Activated gamma-delta T cell (primary cell): ENCODE data around the gene LILRA5.
"Not testable (repeated sequence)": the region's sequence is repeated elsewhere in the genome, so short reads cannot be mapped to it uniquely, and the experiment has no call there.

ENCODE experiments used
- DNase-seq: peaks from one replicate; lab custom pipeline; 2025; lab: John Stamatoyannopoulos, UW
- total RNA-seq, 2 donors: gene quantifications; one replicate each; lab custom pipeline; 2026; lab: John Stamatoyannopoulos, UW

Gene LILRA5
- total RNA-seq, result 0 to 0.04 reads per million in 2 donors

DNA sequence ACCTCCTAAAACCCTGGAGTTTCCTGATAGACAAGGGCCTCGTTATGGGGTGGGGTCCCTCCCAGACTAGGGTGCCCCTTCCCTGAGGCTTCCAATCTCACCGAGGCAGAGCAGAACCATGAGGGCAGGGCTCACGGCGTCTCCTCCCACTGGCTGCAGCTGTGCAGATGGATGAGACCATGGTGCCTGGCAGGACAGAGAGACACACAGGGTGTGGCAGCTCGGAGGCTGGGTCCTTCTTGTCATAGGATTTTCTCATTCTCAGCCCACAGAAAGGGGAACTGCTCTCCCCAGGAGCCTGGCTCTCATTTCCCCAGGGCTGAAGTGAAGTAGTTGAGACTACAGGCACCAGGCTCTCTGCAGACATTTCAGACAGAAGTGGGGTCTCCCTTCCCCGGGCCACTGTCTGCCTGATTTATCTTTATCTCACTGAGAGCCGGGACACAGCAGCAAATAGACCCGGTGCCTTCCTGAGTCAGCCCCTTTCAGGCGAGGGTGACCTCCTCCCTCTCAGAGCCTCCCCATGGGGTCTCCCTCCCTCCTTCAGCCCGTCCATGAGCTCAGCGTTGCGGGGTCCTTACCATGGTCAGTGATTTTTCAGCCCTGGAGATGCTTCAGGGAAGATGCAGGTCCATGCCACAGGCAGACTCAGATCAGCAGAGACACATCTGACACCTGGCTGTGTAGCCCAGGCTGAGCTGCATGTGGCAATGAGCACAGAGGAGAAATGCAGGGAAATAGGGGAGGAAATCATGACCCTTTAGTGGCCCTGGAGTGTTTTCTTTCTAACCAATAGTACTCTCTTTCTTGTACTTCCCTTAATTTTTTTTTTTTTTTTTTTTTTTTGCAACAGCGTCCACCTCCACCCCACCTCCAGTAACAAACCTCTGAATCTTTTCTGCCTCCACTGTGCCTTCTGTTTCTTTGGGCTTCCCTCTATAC, at the start of gene LILRA5:
Gene LILRA5, minus strand, starts transcription at position 731 of the 942 bp plus-strand sequence. Its CDS starts 147 bp downstream, at position 584.
- no peak for DNase-seq

DNA sequence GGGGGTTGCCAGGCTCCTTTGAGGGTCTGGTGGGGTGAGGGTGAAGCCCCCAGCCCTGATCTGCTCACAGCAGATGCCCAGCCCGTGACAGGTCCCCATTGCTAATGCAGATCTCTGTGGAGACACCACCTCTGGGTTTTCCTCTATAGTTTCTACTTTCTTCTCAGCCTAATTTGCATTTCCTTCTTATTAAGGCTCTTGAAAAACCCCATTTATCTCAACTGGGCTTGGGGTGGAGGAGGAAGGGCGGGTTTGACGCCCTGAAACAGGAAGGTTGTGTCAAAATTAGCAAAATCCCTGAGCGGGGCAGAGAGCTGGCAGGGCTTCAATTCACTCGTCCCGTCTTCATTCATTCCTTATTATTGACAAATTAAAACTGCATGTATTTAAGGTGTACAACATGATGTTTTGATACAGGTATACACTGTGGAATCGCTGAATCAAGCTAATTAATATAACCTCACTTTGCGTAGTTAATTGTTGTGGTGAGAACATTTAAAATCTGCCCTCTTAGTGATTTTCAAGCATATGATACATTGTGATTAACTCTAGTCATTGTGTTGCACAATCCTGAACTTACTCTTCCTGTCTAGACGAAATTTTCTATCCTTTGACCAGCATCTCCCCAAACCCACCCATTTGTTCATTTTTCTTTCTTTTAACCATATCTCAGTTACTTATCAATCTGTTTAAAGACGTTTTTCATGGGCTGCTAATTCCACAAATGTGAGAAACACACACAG, 48.9 kb upstream of the LILRA5 start:
- not testable (repeated sequence) for DNase-seq

DNA sequence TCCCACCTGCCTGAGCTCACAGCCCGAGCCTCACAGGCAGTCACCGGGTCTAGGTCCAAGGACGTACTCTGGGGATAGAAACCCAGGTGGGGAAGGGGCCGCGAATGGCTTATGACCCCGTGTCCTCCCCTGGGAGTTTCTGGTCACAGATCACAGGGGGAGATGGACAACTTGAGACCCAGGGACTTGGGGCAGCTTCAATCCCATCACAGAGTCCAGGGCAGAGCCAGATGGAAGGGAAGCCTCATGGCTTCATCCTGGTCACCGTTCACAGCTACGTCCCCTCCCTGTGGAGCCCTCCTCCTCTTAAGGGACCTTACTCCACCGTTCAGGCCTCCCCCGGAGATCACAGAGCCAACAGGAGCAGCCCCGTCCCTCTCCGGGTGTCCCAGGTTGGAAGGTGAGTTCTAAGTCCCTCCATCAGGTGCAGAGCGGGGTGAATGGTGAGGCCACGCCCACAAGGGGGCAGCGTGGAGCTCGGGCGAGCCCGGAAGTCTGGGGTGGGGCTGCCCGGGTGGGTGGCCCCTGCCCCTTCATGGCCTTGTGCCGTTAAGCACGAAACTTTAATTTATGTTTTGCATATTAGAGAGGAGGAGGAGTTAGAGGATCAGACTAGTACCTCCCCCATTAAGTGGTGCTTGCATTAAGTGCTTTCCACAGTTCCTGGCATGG, 46.3 kb upstream of the LILRA5 start:
- not testable (repeated sequence) for DNase-seq

DNA sequence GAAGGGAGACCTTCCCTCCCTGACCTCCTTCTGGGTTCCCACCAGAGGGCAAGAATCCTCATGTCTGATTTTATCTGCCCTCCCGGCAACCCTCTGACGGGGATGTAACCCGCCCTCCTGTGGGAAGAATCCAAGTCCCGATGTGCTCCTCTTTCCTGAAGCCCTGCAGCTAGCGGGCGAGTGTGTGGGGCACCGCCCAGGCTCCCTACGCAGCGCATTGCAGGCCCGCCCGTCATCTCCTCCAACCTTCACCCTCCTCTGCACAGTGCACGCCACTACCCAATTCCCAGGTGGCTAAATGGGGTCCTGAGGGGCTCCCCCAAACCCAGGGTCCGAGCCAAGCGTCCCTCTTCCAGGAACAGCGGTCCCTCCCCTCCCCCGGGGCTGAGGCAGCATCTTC, 44.4 kb upstream of the LILRA5 start:
- DNase-seq, result no peak

DNA sequence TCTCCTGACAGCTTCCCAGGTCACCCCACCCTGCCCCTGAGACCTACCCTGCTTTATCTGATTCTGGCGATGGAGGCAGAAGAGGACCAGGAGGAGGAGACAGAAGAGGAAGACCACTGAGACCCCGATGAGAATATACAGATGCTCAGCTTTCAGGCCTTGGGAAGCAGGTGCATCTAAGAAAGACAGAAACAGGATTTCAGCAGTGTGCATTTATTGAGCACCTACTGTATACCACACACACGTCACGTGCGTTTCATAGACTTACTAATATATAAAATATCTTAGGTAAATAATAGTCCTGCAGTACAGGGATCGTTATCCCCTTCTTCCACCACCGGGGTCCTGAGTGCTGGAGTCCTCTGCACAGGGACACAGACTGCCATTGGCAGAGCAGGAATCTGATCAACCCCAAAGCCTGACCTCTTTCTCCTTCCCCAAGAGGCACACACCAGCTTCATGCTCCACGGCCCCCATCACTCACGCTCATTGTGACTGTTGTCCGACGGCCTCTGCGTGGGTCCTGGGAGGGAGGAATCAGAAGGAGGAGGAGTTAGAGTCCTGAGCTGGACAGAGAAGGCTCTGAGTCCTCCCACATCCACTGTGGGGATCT, 43.6 kb upstream of the LILRA5 start:
- DNase-seq, result no peak

DNA sequence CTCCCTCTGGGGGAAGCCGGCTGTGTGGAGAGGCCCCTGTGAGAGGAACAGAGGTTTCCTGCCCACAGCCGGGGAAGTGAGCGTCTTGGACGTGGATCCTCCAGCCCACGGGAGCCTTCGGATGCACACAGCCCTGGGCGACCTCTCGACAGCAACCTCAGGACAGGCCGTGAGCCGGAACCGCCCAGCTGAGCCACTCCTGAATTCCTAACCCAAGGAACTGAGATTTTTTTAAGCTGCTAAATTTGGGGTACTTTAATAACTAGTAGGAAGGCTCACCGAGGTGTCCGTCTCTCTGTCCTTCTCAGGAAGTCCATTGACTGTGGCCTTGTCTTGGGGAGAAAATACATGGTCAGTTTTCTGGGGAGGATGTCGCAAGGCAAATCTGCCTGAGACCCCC, 42.7 kb upstream of the LILRA5 start:
- no peak for DNase-seq

DNA sequence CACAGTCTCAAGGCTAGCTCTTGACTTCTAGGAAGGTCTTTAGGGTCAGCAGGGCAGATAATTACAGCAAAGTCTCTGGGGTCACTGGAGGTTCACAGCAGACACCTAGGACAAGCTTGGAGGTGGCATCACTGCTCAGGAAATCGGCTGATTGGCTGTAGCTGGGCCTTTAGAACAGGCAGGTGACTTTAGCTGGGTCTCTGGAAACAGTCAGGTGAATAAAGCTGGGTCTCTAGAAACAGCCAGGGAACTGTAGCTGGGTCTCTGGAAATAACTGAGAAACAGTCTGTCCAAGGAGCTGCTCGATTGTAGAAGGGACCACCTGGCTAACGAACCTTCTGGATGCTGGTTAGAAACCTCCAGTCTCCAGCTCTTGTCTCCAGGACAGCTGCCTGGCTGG, 41.8 kb upstream of the LILRA5 start:
- DNase-seq, result no peak

DNA sequence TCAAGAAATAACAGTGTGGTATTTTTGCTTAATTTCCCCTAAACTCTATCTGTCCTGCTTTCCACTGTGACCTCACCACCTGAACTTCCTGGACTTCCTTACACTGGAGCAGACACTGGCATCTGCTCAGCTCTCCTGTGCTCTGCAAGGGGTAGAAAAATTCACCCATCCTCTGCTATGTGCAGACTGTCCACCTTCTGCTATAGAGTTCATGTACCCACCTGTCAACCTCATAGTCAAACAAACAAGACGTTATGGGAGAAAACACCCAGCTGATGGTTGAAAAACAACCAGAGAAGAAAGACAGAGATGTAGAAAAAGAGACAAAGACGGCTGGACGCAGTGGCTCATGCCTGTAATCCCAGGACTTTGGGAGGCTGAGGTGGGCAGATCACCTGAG, 39.6 kb upstream of the LILRA5 start:
- DNase-seq, result no peak

DNA sequence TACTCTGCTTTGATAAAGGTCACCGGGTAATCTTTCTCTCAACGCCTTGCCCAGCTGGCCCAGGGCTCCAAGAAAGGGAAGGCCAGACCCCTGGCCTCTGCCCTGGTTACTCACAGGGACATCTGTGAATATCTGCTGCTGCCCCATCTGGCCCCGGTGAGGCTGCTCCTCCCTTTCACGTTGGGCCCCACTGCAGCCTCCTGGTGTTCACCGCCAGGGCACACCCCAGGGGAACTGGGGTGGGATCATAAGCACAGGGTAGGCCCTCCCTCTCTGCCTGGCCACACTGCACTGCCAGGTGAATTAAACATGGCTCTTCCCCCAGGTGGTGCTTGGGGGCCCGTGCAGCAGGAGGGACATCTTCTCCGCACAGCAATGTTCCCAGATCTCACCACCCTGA, 39.1 kb upstream of the LILRA5 start:
- DNase-seq, result no peak

DNA sequence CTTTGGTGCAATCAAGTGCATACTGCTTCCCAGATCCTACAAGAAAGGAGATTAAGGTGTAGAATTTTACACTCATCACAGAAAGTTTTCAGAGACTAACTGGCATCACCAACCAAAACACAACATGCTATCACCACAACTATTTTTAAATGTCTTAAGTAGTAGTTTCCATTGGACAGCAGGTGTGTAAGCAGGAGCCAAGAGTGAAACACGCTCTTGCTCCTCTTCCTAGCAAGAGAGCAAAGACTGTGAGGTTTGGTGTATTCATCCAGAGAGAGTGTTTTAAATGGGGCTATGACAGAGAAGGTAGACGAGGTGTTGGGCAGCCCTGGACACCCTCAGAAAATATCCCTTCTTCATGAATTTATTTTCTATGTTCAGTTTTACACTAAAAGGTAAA, 38.5 kb upstream of the LILRA5 start:
- DNase-seq, result no peak

DNA sequence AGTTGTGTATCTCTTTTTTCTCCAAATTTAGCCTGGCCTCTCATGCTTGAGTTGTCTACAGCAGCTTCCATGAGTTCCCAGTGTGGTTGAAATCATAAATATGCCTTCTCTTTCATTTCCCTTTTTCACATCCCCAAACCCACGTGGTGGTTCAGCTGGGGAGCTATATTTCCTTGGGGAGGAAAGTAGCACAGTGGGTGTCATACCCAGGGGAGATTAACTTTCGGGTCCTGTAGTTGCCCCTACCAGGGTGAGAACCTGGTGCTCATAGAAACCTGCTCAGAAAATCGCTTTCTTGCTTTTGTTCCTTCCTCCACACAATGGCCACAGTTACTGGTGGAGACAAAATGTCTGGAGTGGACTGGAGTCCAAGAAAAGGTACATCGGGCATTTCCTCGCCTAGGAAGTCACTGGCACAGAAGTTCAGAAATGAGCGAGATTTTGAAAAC, 33.0 kb upstream of the LILRA5 start:
- DNase-seq, result no peak

DNA sequence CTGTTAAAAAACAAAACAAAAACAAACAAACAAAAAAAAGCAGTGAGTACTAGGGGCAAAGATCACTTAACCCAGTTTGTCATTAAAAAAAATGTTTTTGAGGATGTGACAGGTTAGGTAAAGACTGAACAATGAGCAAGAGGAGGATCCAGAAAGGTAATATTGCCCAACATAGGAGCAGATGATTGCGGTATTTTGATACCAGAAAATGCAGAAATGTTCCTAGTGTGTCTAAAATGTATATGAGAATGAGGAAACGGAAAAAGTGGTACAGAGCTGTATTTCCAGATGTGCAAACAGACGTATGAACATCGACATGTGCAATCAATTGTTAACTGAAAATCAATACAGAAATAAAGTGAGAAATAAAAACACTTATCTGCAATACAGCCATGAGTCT, 30.9 kb upstream of the LILRA5 start:
- no peak for DNase-seq

DNA sequence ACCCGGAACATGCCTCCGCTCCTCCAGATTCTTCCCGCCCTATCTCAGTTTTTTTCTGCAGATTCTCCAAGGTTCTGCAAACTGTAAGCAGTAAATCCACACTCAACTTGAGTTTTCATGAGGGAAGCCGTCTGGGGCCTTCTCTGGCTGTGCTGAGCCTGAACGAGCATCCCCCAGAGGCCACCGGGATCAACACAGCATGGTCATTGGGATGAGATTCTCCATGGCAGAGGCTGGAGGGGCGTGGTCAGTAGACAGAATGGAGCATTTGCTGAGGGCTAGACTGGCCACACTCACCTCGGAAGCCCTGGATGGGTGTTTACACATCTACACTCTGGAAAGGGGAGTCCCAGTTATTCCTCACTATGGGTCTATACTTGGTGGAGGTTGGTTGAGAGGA, 28.3 kb upstream of the LILRA5 start:
- DNase-seq, result no peak

DNA sequence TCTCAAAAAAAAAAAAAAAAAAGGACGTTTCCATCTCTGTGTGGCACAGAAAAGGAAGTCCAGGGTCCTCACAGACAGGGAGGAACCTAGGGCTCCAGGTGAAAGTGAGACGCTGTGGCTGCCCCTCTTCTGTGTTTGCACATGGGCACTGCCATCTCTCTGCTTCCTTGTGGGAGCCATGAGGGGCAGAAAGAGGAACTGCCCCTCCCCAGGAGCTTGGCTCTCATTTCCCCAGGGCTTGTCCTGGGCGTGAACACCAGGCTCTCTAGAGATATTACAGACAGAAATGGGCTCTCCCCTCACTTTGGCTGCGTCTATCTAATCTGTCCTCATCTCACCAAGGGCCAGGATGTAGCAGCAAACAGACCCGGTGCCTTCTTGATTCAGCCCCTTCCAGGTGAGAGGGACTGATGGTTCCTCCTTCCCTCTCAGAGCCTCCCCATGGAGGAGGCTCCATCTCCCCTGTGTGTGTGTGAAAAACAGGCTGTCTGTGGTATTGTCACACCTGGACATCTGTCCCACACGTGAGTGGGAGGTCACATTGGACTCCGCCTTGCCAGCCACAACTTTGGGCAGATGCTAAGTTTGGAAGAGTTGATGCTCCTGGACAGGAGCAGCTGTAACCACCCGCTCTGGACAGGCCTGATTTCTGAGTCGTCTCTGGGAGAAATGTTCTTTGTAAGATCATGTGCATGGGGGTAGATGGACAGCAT, 26.8 kb upstream of the LILRA5 start:
- DNase-seq, result no peak

DNA sequence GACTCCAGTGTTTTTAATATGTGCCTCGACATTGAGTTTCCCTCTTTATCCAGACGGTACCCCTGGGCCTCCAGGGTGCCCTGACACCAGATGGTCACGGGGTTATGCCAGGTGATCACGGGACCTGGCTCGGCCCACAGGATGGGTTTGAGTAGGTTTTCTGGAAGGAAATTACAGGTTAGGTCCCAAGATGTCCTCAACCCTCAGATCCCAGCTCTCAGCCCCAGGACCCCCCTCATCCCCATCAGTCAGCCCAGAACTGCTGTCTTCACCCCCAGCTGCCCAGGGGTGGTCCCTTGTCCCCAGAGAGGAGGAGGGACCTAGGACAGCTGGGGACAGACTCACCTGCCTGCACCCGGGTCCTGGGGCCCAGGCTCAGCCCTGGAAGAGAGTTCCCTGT, 25.6 kb upstream of the LILRA5 start:
- DNase-seq, result no peak

DNA sequence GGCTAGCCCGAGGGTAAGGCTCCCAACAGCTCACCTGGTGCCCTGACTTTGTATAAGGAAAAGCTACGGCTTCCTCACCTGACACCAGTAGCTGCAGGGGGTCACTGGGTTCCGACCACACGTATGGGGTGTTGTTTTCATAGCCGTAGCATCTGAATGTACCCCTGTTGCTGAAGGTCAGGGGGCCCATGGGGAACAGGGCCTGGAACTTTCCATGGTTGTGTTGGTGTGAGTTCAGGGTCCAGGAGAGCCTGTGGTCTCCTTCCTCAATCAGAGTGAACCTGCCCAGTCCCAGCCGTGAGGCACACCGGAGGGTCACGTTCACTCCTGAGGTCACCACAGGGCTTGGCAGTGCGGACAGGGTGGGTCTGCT, 24.9 kb upstream of the LILRA5 start:
- DNase-seq, result no peak

DNA sequence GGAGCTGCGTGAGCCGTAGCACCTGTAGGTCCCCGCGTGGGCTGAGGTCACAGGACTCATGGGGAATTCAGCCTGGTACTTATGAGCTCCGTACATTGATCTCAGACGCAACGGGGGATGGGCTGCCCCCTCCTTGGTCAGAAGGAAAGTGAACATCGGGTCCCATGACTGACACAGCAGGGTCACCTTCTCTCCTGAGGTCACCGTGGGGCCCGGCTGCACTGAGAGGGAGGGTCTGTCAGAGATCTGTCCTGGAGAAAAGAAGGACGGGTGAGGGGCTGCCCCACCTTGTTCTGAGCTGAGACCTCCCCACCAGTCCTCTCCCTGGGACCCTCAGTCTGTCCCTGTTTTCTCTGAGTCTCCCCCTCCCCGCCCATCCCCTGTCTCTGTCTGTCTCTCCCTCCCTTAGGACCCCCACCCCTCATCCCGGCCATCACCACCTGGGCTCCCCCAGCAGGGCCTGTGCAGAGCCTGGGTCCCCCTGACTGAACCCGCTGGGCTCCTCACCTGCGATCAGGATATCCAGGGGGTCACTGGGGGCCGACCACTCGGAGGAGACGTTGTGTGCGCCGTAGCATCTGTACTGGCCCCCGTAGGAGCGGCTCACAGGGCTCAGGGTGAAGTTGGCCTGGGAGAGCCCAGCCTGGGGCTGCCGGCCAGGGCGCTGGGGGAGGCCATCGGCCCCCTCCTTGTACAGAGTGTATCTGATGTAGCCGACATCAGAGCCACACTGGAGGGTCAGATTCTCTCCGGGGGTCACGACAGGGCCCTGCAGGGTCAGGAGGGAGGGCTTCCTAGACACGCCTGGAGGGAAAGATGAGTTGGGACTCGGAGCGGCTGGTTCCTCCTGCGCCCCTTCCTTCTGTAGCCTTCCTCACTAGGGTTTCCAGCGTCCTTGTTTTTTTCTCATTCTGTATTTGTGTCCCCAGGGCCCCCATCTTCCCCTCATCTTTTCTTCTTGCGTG, 24.2 kb upstream of the LILRA5 start:
- no peak for DNase-seq

DNA sequence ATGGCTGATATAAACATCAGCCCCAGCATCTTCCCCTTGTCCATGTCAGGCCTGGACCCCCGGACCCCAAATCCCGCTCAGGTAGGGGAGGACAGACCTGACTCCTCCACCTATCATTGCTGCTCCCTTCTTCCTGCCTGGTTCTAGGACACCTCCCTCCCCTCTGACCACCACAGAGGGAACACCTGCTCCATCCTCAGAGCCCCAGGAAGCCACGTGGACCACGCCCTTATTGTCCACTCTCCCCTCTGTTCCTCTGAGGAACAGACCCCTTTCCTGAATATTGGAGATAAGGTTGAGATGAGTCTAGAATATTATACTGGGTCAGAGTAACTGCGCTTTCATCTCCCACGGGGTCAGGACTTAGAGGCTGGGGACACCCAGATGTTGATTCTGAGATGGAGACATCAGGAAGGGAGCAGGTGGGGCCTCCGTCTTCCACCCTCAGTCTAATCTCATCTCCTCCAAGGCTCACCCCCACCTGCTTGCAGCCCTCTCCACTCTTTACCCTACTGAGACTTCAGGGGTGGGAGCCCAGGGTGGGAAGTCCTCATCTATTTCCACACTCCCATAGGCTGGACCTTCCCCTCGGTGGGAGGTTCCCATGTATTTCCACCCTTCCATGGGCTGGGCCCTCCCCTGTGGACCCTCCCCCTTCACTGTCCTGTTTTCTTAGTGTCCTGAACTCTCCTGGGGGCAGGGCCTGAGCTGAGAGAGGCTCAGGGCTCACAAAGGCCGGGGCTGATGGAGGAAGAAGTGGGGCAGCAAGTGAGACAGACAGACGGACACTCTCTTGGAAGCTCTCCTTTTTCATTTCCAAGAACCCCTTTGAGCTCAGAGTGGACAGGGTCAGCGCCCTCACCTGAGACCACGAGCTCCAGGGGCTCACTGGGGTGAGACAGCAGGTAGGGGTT, 23.3 kb upstream of the LILRA5 start:
- no peak for DNase-seq

DNA sequence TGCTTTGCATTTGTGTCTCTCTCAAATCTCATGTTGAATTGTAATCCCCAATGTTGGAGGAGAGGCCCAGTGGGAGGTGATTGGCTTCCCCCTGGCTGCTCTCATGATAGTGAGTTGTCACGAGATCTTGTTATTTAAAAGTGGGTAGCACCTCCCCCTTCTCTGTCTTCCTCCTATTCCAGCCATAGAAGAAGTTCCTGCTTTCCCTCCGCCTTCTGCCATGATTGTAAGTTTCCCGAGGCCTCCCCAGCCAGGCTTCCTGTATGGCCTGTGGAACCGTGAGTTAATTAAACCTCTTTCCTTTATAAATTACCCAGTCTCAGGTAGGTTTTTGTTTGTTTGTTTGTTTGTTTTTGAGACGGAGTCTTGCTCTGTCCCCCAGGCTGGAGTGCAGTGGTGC, 22.2 kb upstream of the LILRA5 start:
- DNase-seq, result no peak
